GM12878 (cell line): ENCODE measurements around the gene ARHGAP6.

Experiments used
- CTCF ChIP-seq, 3 experiments: IDR thresholded peaks in 2 of 3; conservative IDR thresholded peaks in 1 of 3; 2 replicates each; pipeline ENCODE4 v1.5.1; 2011; ENCODE audit warnings: low read depth in 3 of 3, low read length in 3 of 3, mild to moderate bottlenecking in 3 of 3, control low read depth in 2 of 3, moderate library complexity in 2 of 3, inconsistent platforms in 1 of 3, mixed read lengths in 1 of 3; ENCODE audit not compliant: control insufficient read depth in 2 of 3, insufficient read depth in 1 of 3; ENCODE audit errors: extremely low read depth in 1 of 3
- TF ChIP-seq, protein P1 (sequence below): IDR thresholded peaks from 2 replicates; pipeline ENCODE4 v1.6.1; 2012; ENCODE audit warnings: low read depth, low read length, improper control_type of control experiment

GRCh38 chrX:11423362-11423818, 242.3 kb downstream of the ARHGAP6 start:
- TF ChIP-seq, protein P1, sequence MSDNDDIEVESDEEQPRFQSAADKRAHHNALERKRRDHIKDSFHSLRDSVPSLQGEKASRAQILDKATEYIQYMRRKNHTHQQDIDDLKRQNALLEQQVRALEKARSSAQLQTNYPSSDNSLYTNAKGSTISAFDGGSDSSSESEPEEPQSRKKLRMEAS, result no peak
- TF ChIP-seq CTCF (IDR thresholded peaks at IDR 0.05 in 2 of 3, conservative IDR thresholded peaks at IDR 0.05 in 1 of 3; ENCODE audit: control insufficient read depth in 2 of 3, extremely low read depth in 1 of 3, insufficient read depth in 1 of 3, low read depth in 3 of 3, low read length in 3 of 3), result no peak
